Mesodermal cell (in vitro differentiated cells): Measurements from ENCODE around the gene NR0B2.

Source experiments
- H3K27ac ChIP-seq: 2 replicates; pipeline ENCODE4 v1.7.0; 2013; ENCODE audit warnings: mild to moderate bottlenecking, low read depth, low read length, moderate library complexity; ENCODE audit not compliant: severe bottlenecking
- H3K36me3 ChIP-seq: 2 replicates; pipeline ENCODE4 v1.7.1; 2013; ENCODE audit warnings: mild to moderate bottlenecking, low read length, moderate library complexity; ENCODE audit not compliant: control insufficient read depth, insufficient read depth
- H3K4me1 ChIP-seq: one replicate; pipeline ENCODE4 v1.7.1; 2013; ENCODE audit warnings: mild to moderate bottlenecking, low read length; ENCODE audit not compliant: insufficient read depth, control insufficient read depth, poor library complexity, severe bottlenecking
- H3K4me3 ChIP-seq: 2 replicates; pipeline ENCODE4 v1.7.0; 2013; ENCODE audit warnings: low read length, control low read depth, mild to moderate bottlenecking; ENCODE audit not compliant: insufficient read depth, poor library complexity, severe bottlenecking; ENCODE audit errors: extremely low read depth
- H3K9me3 ChIP-seq: 2 replicates; pipeline ENCODE4 v1.7.1; 2013; ENCODE audit warnings: mild to moderate bottlenecking, low read length, moderate library complexity; ENCODE audit not compliant: control insufficient read depth
- WGBS, 2 experiments: methylation state at CpG; one replicate each; pipeline ENCODE4 v1.1.5; 2013; ENCODE audit warnings: missing lambda C conversion rate in 2 of 2; ENCODE audit not compliant: insufficient coverage in 2 of 2; 5-methylcytosine and 5-hydroxymethylcytosine counted together

Gene NR0B2

DNA sequence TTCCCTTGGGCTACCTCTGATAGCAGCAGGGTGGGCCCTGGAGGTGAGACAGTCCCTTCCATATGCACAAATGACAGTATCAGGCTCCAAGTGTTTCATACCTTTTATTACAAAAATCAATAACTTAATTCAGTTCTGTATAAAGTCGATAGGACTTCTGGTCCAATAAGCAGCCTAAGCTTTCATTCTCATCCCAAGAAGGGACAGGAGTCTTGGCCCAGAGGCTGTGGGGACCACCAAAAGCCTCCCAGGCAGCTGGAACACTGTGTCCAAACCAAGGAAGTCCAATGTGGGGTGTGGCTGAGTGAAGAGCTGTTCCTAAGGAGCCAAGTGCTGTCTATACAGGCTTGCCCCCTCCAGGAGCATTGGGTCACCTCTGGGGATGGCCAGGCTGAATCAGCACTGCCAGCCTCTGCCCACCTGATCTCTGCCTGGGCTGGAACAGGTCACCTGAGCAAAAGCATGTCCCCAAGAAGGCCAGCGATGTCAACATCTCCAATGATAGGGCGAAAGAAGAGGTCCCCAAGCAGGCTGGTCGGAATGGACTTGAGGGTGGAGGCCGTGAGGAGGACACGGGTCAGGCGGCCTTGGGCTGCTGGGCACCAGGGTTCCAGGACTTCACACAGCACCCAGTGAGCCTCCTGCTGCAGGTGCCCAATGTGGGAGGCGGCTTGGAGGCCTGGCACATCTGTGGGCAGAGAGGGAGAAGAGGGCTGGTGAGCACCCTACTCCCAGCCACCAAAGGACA is 2.2 kb downstream of the NR0B2 start:
- Histone ChIP-seq H3K36me3 (no peaks in the 10 kb centered on the region), H3K4me1 (peaks cover 5% of the 10 kb centered on the region), H3K27ac (no peak overlapping the region), H3K9me3 (no peaks in the 10 kb centered on the region), H3K4me3 (no peak overlapping the region)
- WGBS, 2 experiments, result 83 to 86% methylated on average over 7 to 8 of the region's 8 CpGs

DNA sequence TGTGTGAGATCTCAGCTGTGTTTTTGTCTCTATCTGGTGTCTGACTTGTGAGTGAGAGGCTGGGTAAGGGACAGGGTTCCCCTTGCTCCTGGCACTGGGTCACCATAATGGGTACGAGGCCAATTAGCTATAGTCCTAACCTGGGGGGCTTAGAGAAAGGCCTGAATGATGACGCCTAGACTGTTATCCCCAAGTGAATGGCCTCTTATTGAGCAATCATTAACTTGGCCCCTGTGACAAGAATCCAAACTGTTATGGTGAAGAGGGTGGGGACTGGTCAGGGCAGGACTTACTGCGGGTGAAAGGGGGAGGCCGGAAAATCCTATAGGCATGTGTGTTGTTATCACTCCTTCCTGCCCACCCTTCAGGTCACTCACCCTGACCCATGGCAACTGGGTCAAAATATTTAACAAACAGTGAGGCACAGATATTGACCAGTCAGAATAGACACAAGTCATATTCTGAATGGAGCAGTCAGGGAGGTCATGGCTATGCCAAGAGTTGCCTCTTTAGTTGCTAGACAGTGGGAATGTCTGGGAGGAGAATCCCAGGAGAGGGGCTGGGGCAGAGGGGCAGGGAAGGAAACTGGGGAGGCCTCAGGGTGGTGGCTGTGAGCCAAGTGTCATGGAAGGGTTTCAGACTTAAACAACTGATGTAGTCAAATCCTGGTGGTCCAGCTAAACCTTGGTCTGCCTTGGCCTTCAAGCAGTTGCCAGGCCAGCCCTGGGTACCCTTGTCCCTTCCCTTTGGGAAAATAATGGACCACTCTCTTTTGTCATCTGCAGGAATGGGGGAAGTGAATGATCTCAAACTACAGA is 3.2 kb downstream of the NR0B2 start:
- Histone ChIP-seq H3K27ac (no peak overlapping the region), H3K36me3 (no peaks in the 10 kb centered on the region), H3K4me3 (no peak overlapping the region), H3K4me1 (peaks cover 5% of the 10 kb centered on the region), H3K9me3 (no peaks in the 10 kb centered on the region)
- 85 to 95% methylated on average over 2 of the region's 4 CpGs for WGBS, 2 experiments

GRCh38 chr1:26909951-26910342 is 3.8 kb downstream of the NR0B2 start:
- no peak overlapping the region for H3K4me3 ChIP-seq
- H3K36me3 ChIP-seq, result no peaks in the 10 kb centered on the region
- H3K9me3 ChIP-seq, result no peaks in the 10 kb centered on the region
- WGBS, 2 experiments, result 92 to 95% methylated on average over 3 of the region's 3 CpGs
- no peak overlapping the region for H3K27ac ChIP-seq
- peaks cover 5% of the 10 kb centered on the region for H3K4me1 ChIP-seq

DNA sequence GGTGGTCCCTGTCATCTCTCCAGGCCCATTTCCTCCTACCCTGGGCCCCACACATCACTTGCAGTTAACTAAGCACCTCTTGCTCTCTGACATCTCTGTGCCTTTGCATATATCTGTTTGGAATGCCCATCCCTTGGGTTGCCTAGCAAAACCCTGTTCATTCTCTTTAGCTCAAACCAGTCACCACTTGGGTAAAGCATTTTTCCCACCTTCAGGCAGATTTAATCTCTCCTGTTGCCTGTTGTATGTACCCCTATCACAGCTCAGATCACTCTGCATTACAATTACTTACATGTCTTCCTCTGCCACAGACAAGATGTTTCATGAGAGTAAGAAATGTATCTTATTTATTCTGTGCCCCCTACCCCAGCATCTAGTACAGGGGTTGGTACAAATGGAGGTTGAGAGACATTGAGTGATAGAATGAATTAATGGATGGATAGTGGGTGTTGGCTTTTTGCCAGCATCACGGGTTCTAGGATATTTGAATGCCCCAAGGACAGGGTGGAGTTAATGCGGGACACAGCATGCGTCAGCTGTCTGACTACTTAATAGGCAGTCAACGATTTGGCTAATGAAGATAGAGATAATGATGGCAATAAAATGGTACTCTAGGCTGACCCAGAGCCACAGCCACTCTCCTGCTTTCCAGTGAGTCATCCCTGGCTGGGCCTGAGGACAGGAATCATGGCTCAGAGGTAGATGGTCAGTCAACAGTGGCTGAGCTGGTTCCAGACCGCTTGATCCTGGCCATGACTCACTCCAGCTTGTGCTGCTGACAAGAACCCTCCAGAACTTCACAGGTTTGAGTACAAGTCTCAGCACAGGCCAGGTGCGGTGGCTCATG is 6.5 kb downstream of the NR0B2 start:
- WGBS, 2 experiments, result 79% methylated on average over 5 to 6 of the region's 6 CpGs
- H3K4me3 ChIP-seq, result no peak overlapping the region
- no peak overlapping the region for H3K27ac ChIP-seq
- H3K4me1 ChIP-seq, result peaks cover 5% of the 10 kb centered on the region
- no peaks in the 10 kb centered on the region for H3K36me3 ChIP-seq
- H3K9me3 ChIP-seq, result no peaks in the 10 kb centered on the region

DNA sequence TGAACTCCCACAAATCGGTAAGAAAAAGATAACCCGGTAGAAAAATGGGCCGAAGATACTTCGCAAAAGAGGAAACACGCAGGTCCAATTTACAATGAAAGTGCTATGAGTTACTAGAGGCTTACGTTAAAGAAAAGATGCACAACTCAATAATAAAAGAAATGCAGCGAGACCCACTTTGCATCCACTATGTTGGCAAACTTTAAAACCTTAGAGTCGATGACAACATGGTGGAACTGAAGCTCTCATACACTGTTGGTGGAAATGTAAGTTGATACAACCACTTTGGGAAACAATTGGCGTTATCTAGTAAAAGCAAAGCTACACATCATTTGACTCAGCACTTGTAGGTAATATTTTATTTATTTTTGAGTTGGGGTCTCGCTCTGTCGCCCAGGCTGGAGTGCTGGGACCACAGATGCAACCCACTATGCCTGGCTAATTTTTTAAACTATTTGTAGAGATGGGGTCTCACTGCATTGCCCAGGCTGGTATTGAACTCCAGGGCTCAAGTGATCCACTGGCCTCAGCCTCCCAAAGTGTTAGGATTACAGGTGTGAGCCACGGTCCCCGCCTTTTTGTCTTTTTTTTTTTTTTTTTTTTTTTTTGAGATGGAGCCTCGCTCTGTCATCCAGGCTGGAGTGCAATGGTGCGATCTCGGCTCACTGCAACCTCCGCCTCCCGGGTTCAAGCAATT is 12.8 kb downstream of the NR0B2 start:
- peak overlapping the region; percentile 93 for H3K27ac ChIP-seq
- H3K36me3 ChIP-seq, result peaks cover 19% of the 10 kb centered on the region
- WGBS, 2 experiments, result 84 to 93% methylated on average over 3 to 5 of the region's 18 CpGs
- peak overlapping the region; percentile 88 for H3K4me3 ChIP-seq
- peaks cover 8% of the 10 kb centered on the region for H3K4me1 ChIP-seq
- no peaks in the 10 kb centered on the region for H3K9me3 ChIP-seq

DNA sequence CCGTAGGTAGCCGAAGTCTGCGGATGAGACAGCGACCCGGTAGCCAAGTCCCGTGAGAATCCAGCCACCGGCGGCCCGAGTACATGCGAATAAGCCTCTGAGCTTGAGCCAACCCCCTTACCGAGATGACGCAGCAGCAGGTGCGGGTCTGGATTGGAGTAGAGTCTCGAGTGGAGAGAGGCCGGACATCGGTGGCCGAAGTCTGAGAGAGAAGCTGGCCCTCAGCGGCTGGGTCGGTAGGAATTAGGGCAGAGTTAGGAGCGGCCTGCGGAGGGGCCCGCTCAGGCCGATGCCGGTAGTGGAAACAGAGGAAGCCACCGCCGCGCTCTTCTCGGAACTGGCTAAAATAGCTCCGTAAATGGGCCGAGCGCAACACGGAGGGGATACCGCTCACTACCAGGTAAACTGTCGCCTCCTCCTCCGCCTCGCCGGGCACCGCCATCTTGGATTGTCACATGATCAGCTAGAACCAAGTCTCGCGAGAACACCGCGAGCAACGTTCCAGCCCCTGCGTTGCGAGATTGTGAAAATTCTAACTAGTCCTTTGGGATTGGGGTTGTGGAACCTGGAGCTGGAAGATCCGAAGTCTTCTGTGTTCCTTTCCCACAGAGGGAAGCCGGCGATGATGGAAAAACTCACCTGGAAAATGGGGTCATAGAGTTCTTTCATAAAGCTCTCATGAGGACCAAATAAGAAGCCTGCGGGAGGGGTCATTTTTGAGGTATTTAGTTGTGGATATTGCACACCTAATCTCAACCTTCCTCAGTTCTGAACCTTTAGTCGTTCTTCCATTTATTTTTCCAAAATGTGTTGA is 13.6 kb downstream of the NR0B2 start, which contains the start of gene GPATCH3:
Gene GPATCH3 (minus strand): TSS at position 467 of the 814 bp plus-strand sequence. CDS start 25 bp downstream, at position 442.
- H3K9me3 ChIP-seq, result no peaks in the 10 kb centered on the region
- peak within 1 kb of the TSS; percentile 93 for H3K27ac ChIP-seq
- peaks cover 24% of the 10 kb centered on the region for H3K36me3 ChIP-seq
- peaks cover 8% of the 10 kb centered on the region for H3K4me1 ChIP-seq
- 0 to 1% methylated on average over 38 to 44 of the region's 50 CpGs for WGBS, 2 experiments
- H3K4me3 ChIP-seq, result peak within 1 kb of the TSS; percentile 88

GRCh38 chr1:26897351-26897750 is 16.4 kb downstream of the NR0B2 start:
- WGBS, 2 experiments, result 97 to 99% methylated on average over 7 to 8 of the region's 9 CpGs
- Histone ChIP-seq H3K36me3 (peaks cover 51% of the 10 kb centered on the region), H3K4me3 (no peak overlapping the region)

DNA sequence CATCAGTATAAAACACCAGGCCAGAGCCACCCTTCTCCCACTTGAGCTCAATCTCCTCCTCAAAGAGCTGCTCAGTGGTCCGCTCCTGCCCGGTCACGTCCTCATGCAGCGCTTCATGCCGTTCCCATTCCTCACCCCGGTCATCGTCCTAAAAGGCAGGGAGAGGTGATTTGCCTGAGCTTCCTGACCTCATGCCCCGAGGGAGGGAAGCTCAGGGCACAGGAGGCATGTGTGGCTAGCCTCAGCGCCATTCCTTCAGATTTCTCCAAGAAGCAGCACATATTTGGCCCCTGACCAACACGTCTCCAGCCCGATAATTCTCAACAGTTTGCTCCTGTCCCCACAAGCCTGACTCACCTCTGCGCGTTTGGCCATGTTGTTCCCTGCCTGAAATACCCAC is 19.5 kb downstream of the NR0B2 start:
- 98 to 99% methylated on average over 10 to 13 of the region's 13 CpGs for WGBS, 2 experiments
- no peak overlapping the region for H3K4me3 ChIP-seq
- H3K9me3 ChIP-seq, result no peaks in the 10 kb centered on the region
- H3K4me1 ChIP-seq, result peaks cover 11% of the 10 kb centered on the region
- no peak overlapping the region for H3K27ac ChIP-seq
- H3K36me3 ChIP-seq, result peaks cover 60% of the 10 kb centered on the region

More at GRCh38 chr1:26897351-26897750, 16.4 kb downstream of the NR0B2 start:
- H3K27ac ChIP-seq, result no peak overlapping the region
- no peaks in the 10 kb centered on the region for H3K9me3 ChIP-seq
- peaks cover 8% of the 10 kb centered on the region for H3K4me1 ChIP-seq

GRCh38 chr1:26890467-26890796 is 23.3 kb downstream of the NR0B2 start:
- peaks cover 66% of the 10 kb centered on the region for H3K36me3 ChIP-seq
- no peaks in the 10 kb centered on the region for H3K9me3 ChIP-seq
- peak overlapping the region; percentile 76 for H3K4me3 ChIP-seq
- H3K27ac ChIP-seq, result peak overlapping the region; percentile 68
- 36 to 40% methylated on average over 7 to 8 of the region's 12 CpGs for WGBS, 2 experiments
- peaks cover 4% of the 10 kb centered on the region for H3K4me1 ChIP-seq
